Breast epithelium (tissue), 3 donors: ENCODE data around the gene EIF4E3.

Experiments used
- CTCF ChIP-seq, 3 donors: fragments of 450-650 bp; IDR thresholded peaks; one replicate each; pipeline ENCODE4 v1.5.1; 2016 to 2017; ENCODE audit warnings: antibody characterized with exemption in 3 of 3, mild to moderate bottlenecking in 3 of 3, moderate library complexity in 3 of 3
- POLR2A ChIP-seq: fragments of 450-650 bp; IDR thresholded peaks from one replicate; pipeline ENCODE4 v1.6.1; 2016; ENCODE audit warnings: antibody characterized with exemption, mild to moderate bottlenecking, moderate library complexity

DNA sequence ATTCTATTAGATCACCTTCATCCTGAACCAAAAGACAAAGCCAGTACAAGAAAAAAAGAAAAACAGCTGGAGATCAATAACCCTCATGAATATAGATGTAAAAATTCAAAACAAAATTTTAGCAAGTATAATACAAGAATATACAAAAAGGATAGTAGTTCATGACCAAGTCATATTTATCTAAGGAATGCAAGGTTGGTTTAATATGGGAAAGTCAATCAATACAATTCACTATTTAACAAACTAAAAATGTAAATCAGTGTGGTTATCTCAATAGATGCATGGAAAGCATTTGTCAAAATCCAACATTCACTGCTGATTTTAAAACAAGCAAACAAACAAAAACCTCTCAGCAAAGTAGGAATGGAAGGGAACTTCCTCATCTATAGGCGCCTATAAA, 17.4 kb upstream of the EIF4E3 start:
- no peak for TF ChIP-seq CTCF (IDR thresholded peaks at IDR 0.05)
- no peak for TF ChIP-seq POLR2A
